ENCODE results near the gene DISP2. TPM values are rescaled to one million over a fixed set of nuclear protein-coding genes. Genes with fewer than 3 reads are reported as not detected.

Gene DISP2
- total RNA-seq, 1 donor from 2014 or later = 0.38 TPM

DNA sequence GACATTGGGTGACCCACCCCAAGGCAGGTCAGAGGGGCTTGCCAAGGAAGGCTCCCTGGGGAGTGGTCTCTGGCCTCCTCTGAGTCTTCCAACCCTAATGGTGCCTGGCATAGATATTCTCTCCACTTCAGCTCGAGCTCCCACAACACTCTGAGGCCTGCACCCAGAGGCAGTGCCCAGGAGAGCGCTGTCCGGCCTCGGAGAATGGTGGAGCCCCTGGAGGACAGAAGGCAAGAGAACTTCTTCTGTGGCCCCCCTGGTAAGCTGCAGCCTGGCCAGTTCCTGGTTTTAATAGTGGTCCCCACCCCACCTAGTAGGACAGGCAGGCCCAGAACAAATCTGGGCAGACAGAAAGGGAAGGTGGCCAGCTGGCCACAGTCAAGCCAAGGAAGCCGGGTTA lies 7.0 kb downstream of the DISP2 start:
- H3K36me3 Mint-ChIP-seq (ENCODE audit: low read depth) = peaks cover 9% of the 10 kb centered on the region
- ATAC-seq (ENCODE audit: low read depth) (no peak), DNase-seq (no peak)
- TF ChIP-seq, protein P1, sequence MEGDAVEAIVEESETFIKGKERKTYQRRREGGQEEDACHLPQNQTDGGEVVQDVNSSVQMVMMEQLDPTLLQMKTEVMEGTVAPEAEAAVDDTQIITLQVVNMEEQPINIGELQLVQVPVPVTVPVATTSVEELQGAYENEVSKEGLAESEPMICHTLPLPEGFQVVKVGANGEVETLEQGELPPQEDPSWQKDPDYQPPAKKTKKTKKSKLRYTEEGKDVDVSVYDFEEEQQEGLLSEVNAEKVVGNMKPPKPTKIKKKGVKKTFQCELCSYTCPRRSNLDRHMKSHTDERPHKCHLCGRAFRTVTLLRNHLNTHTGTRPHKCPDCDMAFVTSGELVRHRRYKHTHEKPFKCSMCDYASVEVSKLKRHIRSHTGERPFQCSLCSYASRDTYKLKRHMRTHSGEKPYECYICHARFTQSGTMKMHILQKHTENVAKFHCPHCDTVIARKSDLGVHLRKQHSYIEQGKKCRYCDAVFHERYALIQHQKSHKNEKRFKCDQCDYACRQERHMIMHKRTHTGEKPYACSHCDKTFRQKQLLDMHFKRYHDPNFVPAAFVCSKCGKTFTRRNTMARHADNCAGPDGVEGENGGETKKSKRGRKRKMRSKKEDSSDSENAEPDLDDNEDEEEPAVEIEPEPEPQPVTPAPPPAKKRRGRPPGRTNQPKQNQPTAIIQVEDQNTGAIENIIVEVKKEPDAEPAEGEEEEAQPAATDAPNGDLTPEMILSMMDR (IDR thresholded peaks at IDR 0.05) = no peak
- POLR2A ChIA-PET = interaction anchor here (0.9 to 1.0 kb wide), 3 partner anchors 11 to 42 kb away, joined by 3 read pairs; partner anchors contain the start of gene IVD
- intact Hi-C loops (cut with micrococcal nuclease) = loop anchor here (10.0 kb wide), 1 partner anchor 420 kb away; no protein-coding TSS in a partner anchor
- H3K4me3 Mint-ChIP-seq = no peak overlapping the region
- no peak overlapping the region for H3K27ac Mint-ChIP-seq
- H3K27me3 Mint-ChIP-seq = no peaks in the 10 kb centered on the region
- CTCF ChIA-PET = interaction anchor here (1.0 to 1.6 kb wide), 3 partner anchors 20 to 57 kb away, joined by 3 to 6 read pairs (median 4); no protein-coding TSS in a partner anchor
- no peaks in the 10 kb centered on the region for H3K9me3 Mint-ChIP-seq
- peaks cover 13% of the 10 kb centered on the region for H3K4me1 Mint-ChIP-seq

DNA sequence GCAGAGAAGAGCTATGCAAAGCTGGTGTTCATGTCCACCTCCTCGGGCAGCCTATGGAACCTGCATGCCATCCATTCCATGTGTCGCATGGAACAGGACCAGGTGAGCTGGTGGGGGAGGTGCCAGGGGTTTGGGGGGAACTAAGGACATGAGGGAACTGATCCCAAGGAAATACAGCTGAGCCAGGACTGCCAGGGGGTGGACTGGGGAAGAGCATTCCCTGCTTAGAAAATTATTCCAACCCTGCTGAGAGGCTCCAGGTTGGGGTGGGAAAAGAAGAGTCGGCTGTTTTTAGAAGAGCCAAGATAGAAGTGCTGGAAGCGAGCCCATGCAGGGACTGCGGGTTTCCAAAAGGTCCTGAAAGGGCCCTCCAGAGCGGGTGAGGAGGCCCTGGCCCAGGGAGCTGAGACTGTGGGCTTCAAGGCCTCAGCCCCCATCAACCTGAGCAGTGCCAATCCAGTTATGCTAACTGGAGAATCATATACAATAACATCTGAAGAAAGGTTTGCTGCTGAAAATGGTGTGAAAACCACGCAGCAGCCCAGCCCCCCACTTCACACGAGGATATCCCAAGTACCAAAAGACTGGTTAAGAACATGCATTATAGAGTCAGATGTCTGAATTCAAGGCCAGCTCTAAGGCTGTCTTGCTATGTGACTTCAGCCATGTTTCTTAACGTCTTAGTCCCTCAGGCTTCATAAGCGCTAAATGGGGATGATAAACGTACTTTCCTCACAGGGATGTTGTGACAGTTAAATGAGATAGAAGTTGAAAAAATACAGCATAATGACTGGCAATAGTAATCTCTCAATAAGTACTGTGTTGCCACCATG lies 7.8 kb downstream of the DISP2 start:
- H3K4me3 Mint-ChIP-seq = peak overlapping the region; percentile 15
- POLR2A ChIA-PET = interaction anchor here (1.0 kb wide), 1 partner anchor 12 kb away, joined by 3 read pairs; no protein-coding TSS in a partner anchor
- no peak overlapping the region for H3K27ac Mint-ChIP-seq

DNA sequence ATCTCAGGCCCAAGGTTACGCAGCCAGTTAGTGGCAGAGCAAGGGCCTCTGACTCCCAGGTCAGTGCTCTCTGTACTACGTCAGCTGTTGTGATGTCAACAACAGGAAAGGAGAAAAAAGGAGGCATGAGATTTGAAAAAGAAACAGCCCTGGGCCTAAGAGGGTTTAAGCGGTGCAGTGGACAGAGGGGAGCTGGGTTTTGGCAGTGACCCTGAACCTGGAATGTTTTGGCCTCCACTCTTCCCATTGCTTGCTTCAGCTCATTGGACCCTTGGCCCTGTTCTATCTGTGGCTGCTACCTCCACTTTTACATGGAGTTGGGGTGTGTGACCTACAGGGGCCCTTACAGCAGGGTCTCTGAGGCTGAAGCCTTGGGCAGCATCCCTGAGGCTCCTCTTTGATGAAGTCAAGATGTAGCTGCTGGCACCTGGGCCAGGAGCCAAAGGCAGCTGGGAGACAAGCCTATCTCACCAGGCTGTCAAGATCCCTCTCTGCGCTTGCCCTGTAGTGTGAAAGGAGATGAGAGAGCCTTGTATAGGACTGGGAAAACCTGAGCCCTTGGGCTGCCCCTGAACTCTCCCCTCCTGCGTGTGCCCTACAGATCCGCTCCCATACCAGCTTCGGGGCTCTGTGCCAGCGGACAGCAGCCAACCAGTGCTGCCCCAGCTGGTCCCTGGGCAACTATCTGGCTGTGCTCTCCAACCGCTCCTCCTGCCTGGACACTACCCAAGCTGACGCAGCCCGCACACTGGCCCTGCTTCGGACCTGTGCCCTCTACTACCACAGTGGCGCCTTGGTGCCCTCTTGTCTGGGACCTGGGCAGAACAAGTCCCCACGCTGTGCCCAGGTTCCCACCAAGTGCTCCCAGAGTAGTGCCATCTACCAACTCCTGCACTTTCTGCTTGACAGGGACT lies 8.7 kb downstream of the DISP2 start:
- intact Hi-C loops (cut with micrococcal nuclease) = loop anchor here (1.0 to 10.0 kb wide), 2 partner anchors 8 to 418 kb away; partner anchors contain the start of gene DISP2
- POLR2A ChIA-PET = interaction anchor here (1.0 to 2.3 kb wide), 3 partner anchors 41 to 74 kb away, joined by 4 to 9 read pairs (median 5); partner anchors contain the start of gene BAHD1
- H3K9me3 Mint-ChIP-seq = no peaks in the 10 kb centered on the region

More for the DNA sequence above, 7.8 kb downstream of the DISP2 start:
- H3K27me3 Mint-ChIP-seq = no peaks in the 10 kb centered on the region
- peaks cover 9% of the 10 kb centered on the region for H3K36me3 Mint-ChIP-seq (ENCODE audit: low read depth)
- DNase-seq (no peak), ATAC-seq (ENCODE audit: low read depth) (no peak)
- TF ChIP-seq, protein P1 (IDR thresholded peaks at IDR 0.05) = no peak
- CTCF ChIA-PET = interaction anchor here (0.8 to 1.6 kb wide), 4 partner anchors 21 to 56 kb away, joined by 3 to 6 read pairs (median 4); no protein-coding TSS in a partner anchor
- peaks cover 13% of the 10 kb centered on the region for H3K4me1 Mint-ChIP-seq
- H3K9me3 Mint-ChIP-seq = no peaks in the 10 kb centered on the region
- intact Hi-C loops (cut with micrococcal nuclease) = loop anchor here (10.0 kb wide), 1 partner anchor 419 kb away; no protein-coding TSS in a partner anchor

DNA sequence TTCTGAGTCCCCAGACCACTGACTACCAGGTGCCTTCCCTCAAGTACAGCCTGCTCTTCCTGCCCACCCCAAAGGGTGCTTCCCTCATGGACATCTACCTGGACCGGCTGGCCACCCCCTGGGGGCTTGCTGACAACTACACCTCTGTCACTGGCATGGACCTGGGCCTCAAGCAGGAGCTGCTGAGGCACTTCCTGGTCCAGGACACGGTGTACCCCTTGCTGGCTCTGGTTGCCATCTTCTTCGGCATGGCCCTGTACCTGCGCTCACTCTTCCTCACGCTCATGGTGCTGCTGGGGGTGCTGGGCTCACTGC lies 9.3 kb downstream of the DISP2 start:
- ATAC-seq (ENCODE audit: low read depth) (no peak), DNase-seq (no peak)
- Mint-ChIP-seq H3K4me1 (peaks cover 13% of the 10 kb centered on the region), H3K9me3 (no peaks in the 10 kb centered on the region), H3K36me3 (ENCODE audit: low read depth) (peaks cover 4% of the 10 kb centered on the region), H3K27ac (peak overlapping the region; percentile 82), H3K27me3 (no peaks in the 10 kb centered on the region), H3K4me3 (peak overlapping the region; percentile 83)
- intact Hi-C loops (cut with micrococcal nuclease) = loop anchor here (1.0 to 10.0 kb wide), 2 partner anchors 9 to 417 kb away; partner anchors contain the start of gene DISP2
- TF ChIP-seq, protein P1 (IDR thresholded peaks at IDR 0.05) = no peak
- ChIA-PET POLR2A (interaction anchor here (0.6 to 2.3 kb wide), 6 partner anchors 9 to 253 kb away, joined by 3 to 9 read pairs (median 4); partner anchors contain the start of gene BAHD1), CTCF (interaction anchor here (0.9 to 3.2 kb wide), 5 partner anchors 16 to 55 kb away, joined by 3 to 21 read pairs (median 5); partner anchors contain the start of gene IVD)

More for the DNA sequence above, 8.7 kb downstream of the DISP2 start:
- Mint-ChIP-seq H3K36me3 (ENCODE audit: low read depth) (peaks cover 9% of the 10 kb centered on the region), H3K4me1 (peaks cover 13% of the 10 kb centered on the region), H3K27me3 (no peaks in the 10 kb centered on the region), H3K27ac (no peak overlapping the region), H3K4me3 (peak overlapping the region; percentile 83)
- DNase-seq (no peak), ATAC-seq (ENCODE audit: low read depth) (no peak)
- TF ChIP-seq, protein P1 (IDR thresholded peaks at IDR 0.05) = no peak
- CTCF ChIA-PET = interaction anchor here (0.8 to 3.2 kb wide), 6 partner anchors 17 to 55 kb away, joined by 3 to 21 read pairs (median 5); no protein-coding TSS in a partner anchor

Measured in activated B cell treated with CpG ODN at 0.5 μM for 24 hours (primary cell).